Body of pancreas (tissue), 4 donors: ENCODE data around the gene FAM229A. TPM values are rescaled to one million over a fixed set of nuclear protein-coding genes. Genes with fewer than 3 reads are reported as not detected.
A peak's percentile ranks its signal among the peaks of the same experiment; 100 is the strongest.

Source experiments
- ATAC-seq: fragments of 150-250 bp; one replicate; pipeline ENCODE4 v1.9.1; 2016
- DNase-seq, 4 donors: peaks; one replicate each; pipeline ENCODE4 v3.0.0-alpha.2; 2019
- H3K27ac ChIP-seq, 4 donors: fragments of 200-600 bp; sonication (generic); 1 replicate in 3 of 4; 2 replicates in 1 of 4; pipeline versions ENCODE4 v1.5.1 to v1.6.1; 2016 to 2019; ENCODE audit warnings: mild to moderate bottlenecking in 1 of 4, mixed read lengths in 1 of 4, moderate library complexity in 1 of 4
- H3K27me3 ChIP-seq, 2 donors: fragments of 200-600 bp; sonication (generic); one replicate each; pipeline ENCODE4 v1.6.0; 2016; ENCODE audit warnings: mild to moderate bottlenecking in 1 of 2
- H3K36me3 ChIP-seq, 2 donors: fragments of 200-600 bp; sonication (generic); replicated peaks in 1 of 2; 2 replicates each; pipeline ENCODE4 v1.5.1; 2016; ENCODE audit warnings: low read depth in 2 of 2; ENCODE audit not compliant: insufficient read depth in 1 of 2
- H3K4me1 ChIP-seq: fragments of 200-600 bp; sonication (generic); one replicate; pipeline ENCODE4 v1.6.0; 2016
- H3K4me3 ChIP-seq, 2 donors: fragments of 200-600 bp; sonication (generic); 1 replicate in 1 of 2; 2 replicates in 1 of 2; pipeline ENCODE4 v1.5.1; 2016 to 2019
- H3K9me3 ChIP-seq, 3 donors: fragments of 200-600 bp; sonication (generic); 1 replicate in 2 of 3; 2 replicates in 1 of 3; pipeline ENCODE4 v1.5.1; 2016
- POLR2A ChIP-seq, 3 donors: fragments of 450-650 bp; IDR thresholded peaks; one replicate each; pipeline ENCODE4 v1.6.1; 2016; ENCODE audit warnings: antibody characterized with exemption in 3 of 3, mild to moderate bottlenecking in 2 of 3
- WGBS, 2 donors: methylation state at CpG; one replicate each; pipeline ENCODE4 v1.1.5; 2017; 5-methylcytosine and 5-hydroxymethylcytosine counted together
- intact Hi-C: fragments of 100-400 bp; cut with DNase I; formaldehyde crosslinking; loops from one replicate; pipeline ENCODE4 v1.15.1; 2023
- total RNA-seq, 2 donors: library from RNA; depleted of rRNA; stranded (reverse); fragments of >200 nt; gene quantifications; one replicate each; pipeline ENCODE4 v1.1.0, GENCODE V29; 2016
- TF ChIP-seq, protein P1 (sequence below), 7 experiments: fragments of 450-650 bp in 4 of 7; fragments of 200-600 bp in 3 of 7; sonication (generic) in 3 of 7; IDR thresholded peaks; one replicate each; pipeline ENCODE4 v1.5.1; 2016 to 2019; ENCODE audit warnings: antibody characterized with exemption in 7 of 7

The FAM229A gene
- total RNA-seq, 2 donors from 2014 or later: 3.6 to 15.6 TPM

DNA sequence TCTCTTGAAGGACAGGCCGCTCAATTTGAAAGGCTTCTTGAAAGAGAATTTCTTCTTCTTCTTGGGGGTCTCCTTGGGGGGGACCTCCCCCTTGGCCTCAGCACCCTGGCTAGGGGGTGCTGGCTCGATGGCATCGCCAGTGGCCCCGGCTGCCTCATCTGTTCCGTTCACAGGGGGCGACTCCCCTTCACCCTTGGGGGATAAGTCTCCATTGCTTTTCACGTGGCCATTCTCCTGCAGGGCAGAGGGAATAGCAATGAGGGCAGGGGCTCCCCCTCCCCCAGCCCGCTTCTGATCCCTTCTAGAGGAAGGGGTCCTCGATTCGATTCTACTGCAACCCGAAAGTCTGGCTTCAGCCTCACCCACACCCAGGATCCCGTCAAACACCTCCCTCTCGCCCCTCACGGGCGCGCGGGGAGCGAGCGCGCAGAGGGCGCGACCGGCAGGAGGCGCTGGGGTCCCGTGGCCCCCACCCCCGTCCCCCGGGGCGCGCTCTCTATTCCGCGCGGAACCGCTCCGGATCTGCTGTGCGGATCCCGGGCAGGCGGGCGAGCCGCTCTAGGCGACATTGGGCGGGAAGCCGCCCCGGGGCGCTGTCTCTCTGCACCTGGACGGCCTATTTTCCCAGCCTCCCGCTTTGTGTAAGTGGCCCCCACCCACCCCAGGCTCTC lies 27.3 kb downstream of the FAM229A start:
- Histone ChIP-seq H3K27me3 (no peaks in the 10 kb centered on the region), H3K4me3 (peak overlapping the region; percentile 47 to 61), H3K36me3 (peaks cover 5 to 9% of the 10 kb centered on the region in 2 donors), H3K9me3 (no peaks in the 10 kb centered on the region), H3K27ac (peak overlapping the region in 3 of 4 donors; percentile 25 to 68 (median 64)), H3K4me1 (peaks cover 21% of the 10 kb centered on the region)
- 6 to 40% methylated on average over 7 to 33 of the region's 46 CpGs for WGBS, 2 donors
- TF ChIP-seq, protein P1, sequence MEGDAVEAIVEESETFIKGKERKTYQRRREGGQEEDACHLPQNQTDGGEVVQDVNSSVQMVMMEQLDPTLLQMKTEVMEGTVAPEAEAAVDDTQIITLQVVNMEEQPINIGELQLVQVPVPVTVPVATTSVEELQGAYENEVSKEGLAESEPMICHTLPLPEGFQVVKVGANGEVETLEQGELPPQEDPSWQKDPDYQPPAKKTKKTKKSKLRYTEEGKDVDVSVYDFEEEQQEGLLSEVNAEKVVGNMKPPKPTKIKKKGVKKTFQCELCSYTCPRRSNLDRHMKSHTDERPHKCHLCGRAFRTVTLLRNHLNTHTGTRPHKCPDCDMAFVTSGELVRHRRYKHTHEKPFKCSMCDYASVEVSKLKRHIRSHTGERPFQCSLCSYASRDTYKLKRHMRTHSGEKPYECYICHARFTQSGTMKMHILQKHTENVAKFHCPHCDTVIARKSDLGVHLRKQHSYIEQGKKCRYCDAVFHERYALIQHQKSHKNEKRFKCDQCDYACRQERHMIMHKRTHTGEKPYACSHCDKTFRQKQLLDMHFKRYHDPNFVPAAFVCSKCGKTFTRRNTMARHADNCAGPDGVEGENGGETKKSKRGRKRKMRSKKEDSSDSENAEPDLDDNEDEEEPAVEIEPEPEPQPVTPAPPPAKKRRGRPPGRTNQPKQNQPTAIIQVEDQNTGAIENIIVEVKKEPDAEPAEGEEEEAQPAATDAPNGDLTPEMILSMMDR (IDR thresholded peaks at IDR 0.05): peak; percentile 55 to 78 (median 61)
- no peak for TF ChIP-seq POLR2A (IDR thresholded peaks at IDR 0.05)
- ATAC-seq (peak; percentile 63), DNase-seq (peak; percentile 51 to 68 (median 62))
- intact Hi-C loops: no loop called here

DNA sequence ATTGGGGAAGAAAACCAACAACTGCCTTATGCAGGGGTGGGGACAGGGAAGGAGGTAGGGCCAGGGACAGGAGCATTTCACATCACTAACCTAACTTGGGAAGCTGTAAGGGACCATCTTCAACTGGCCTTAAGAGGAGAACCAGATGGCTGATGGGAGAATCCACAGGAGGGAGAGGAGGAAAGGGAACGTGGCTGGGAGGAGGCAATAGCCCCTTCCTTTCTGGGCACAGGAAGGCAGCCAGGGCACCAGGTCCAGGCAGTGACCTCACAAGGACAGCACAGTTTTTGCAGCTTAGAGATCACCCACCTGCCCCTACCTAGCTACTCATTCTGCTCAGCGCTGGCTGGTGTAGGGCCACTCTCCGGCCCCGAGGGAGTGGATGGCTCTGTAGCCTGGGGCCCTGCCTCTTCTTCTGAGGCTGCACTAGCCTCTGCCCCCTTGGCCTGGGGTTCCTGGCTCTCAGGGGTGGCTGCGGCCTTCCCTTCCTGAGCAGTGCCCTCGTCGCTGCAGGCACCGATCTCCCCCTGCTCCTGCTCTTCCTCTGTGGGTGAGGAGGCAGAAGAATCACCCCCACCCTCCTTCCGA lies 27.9 kb downstream of the FAM229A start:
- Histone ChIP-seq H3K9me3 (no peaks in the 10 kb centered on the region), H3K27ac (no peak overlapping the region), H3K4me1 (peaks cover 21% of the 10 kb centered on the region), H3K27me3 (no peaks in the 10 kb centered on the region), H3K36me3 (peaks cover 5 to 13% of the 10 kb centered on the region in 2 donors), H3K4me3 (no peak overlapping the region)
- no peak for TF ChIP-seq POLR2A (IDR thresholded peaks at IDR 0.05)
- TF ChIP-seq, protein P1 (IDR thresholded peaks at IDR 0.05): no peak
- intact Hi-C loops: no loop called here
- ATAC-seq (no peak), DNase-seq (no peak)
- 68 to 81% methylated on average over 8 to 9 of the region's 9 CpGs for WGBS, 2 donors

DNA sequence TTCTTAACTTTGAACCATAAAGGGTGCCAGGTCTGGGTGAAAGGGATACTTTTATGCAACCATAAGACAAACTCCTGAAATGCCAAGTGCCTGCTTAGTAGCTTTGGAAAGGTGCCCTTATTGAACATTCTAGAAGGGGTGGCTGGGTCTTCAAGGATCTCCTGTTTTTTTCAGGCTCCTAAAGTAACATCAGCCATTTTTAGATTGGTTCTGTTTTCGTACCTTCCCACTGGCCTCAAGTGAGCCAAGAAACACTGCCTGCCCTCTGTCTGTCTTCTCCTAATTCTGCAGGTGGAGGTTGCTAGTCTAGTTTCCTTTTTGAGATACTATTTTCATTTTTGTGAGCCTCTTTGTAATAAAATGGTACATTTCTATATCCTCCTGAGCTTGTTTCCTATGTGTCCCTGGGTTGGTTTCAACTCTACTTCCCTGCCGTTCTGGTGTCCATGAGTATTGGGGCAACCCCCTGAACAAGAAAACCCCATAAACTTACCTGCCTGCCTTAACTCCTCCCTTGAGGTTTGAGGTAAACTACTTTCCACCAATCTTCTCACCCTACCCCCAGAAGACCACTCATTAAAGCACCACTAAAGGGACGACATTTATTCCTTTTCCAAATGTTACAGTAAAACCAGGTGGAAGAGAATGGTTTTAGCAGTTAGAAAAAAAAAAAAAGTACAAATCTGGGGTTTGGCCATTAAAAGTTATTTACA lies 28.9 kb downstream of the FAM229A start:
- WGBS, 2 donors: 86% methylated on average over 3 of the region's 3 CpGs
- H3K27ac ChIP-seq: no peak overlapping the region
- no peak for DNase-seq
- no peak overlapping the region for H3K4me3 ChIP-seq
- H3K36me3 ChIP-seq: peaks cover 5 to 17% of the 10 kb centered on the region in 2 donors
- no peaks in the 10 kb centered on the region for H3K9me3 ChIP-seq
- intact Hi-C loops: no loop called here
- ATAC-seq: no peak
- TF ChIP-seq POLR2A (IDR thresholded peaks at IDR 0.05): no peak
- TF ChIP-seq, protein P1 (IDR thresholded peaks at IDR 0.05): no peak
- H3K4me1 ChIP-seq: peaks cover 21% of the 10 kb centered on the region
- H3K27me3 ChIP-seq: no peaks in the 10 kb centered on the region

DNA sequence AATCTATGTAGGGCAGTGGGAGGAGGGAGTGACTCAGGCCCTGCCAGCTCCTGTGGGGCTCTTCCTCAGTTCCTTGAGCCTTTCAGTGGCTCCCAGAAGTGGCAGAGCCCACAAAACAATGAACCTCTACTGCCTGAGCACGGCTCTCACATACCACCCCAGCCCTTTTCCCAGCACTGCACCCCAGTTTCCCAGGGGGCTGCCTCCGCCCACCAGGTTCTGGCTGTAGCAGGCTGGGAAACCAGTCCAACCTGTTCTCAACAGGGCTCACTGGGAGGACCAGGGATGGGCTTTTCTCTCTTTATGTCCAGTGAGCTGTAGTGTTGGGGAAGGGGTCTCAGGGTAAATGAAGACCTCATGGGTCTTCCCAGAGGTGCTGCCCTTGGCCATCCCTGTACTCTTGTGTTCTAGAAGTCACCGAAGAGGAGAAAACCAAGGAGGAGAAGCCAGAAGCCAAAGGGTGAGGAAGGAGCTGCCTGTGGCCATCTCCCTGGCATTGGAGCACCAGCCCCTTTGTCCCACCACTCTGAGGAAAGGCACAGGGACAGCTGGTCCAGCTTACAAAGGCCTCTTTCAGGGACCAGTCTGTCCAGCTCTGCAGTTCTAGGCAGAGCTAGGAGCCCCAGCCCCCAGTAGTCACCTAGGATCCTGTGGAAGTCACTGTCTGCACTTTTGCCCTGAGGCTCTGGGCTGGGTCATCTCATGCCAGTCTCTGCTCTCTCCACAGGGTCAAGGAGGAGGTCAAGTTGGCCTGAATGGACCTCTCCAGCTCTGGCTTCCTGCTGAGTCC lies 29.8 kb downstream of the FAM229A start:
- intact Hi-C loops: no loop called here
- no peak for TF ChIP-seq POLR2A (IDR thresholded peaks at IDR 0.05)
- TF ChIP-seq, protein P1 (IDR thresholded peaks at IDR 0.05): no peak
- peaks cover 5 to 20% of the 10 kb centered on the region in 2 donors for H3K36me3 ChIP-seq
- no peak overlapping the region for H3K4me3 ChIP-seq
- no peak for ATAC-seq
- DNase-seq: no peak
- H3K27ac ChIP-seq: no peak overlapping the region
- peaks cover 14% of the 10 kb centered on the region for H3K4me1 ChIP-seq
- 83 to 100% methylated on average over 1 to 3 of the region's 3 CpGs for WGBS, 2 donors
- no peaks in the 10 kb centered on the region for H3K27me3 ChIP-seq
- H3K9me3 ChIP-seq: no peaks in the 10 kb centered on the region
